ENCODE data around the gene VPS26C. TPM values are rescaled to one million over a fixed set of nuclear protein-coding genes. Genes with fewer than 3 reads are reported as not detected.

VPS26C gene
- polyA plus RNA-seq, 2 of the 4 experiments (the other 2 are of a cell fraction): 24.2 to 29.5 TPM

DNA sequence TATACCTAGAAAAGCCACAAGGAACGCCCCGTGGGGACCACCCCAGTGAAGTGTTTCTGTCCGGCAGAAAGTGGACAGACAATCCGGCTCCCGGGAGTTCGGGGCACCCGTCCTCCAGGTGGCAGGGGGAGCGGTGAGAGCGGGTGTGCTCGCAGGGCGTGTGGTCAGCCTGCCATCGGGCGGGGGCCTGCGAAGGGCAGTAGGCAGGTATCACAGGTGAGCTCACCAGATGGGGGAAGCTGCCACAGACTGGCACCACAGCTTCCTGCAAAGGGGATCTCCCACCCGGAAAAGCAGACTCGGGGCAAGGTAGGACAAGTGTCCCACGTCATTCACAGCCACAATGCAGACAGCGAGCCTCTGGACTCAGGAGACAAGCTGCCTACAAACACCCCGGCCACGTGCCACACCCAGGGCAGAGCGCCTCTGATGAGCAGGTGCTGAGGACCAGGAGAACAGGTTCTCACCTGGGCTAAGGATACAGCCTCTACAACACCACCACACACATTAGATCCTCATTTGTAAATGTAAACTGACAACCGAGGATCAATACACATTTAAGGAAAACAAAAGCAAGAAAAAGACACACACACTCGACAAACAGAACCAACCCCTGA, 36.4 kb downstream of the VPS26C start:
- H3K4me2 ChIP-seq: no peak overlapping the region
- TF ChIP-seq TP53 (CRISPR knock-in tag; IDR thresholded peaks at IDR 0.05) (no peak), EHMT2 (IDR thresholded peaks at IDR 0.05; ENCODE audit: low read depth) (no peak)
- TF ChIP-seq, protein P1, sequence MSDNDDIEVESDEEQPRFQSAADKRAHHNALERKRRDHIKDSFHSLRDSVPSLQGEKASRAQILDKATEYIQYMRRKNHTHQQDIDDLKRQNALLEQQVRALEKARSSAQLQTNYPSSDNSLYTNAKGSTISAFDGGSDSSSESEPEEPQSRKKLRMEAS (IDR thresholded peaks at IDR 0.05): no peak
- no peak overlapping the region for H3K27ac ChIP-seq
- DNase-seq (ENCODE audit: low read depth in 1 of 2, low spot score in 1 of 2) (no peak), ATAC-seq (no peak), FAIRE-seq (no peak)
- CTCF ChIA-PET: interaction anchor here (0.6 to 1.4 kb wide), 3 partner anchors 10 to 1403 kb away, joined by 3 to 7 read pairs (median 3); no protein-coding TSS in a partner anchor
- H3K4me1 ChIP-seq: no peaks in the 10 kb centered on the region
- 85% methylated on average over 19 of the region's 23 CpGs for WGBS (ENCODE audit: missing lambda C conversion rate)
- H3K9me3 ChIP-seq: no peaks in the 10 kb centered on the region
- POLR2A ChIA-PET: no interaction called here
- no peak overlapping the region for H3K4me3 ChIP-seq

DNA sequence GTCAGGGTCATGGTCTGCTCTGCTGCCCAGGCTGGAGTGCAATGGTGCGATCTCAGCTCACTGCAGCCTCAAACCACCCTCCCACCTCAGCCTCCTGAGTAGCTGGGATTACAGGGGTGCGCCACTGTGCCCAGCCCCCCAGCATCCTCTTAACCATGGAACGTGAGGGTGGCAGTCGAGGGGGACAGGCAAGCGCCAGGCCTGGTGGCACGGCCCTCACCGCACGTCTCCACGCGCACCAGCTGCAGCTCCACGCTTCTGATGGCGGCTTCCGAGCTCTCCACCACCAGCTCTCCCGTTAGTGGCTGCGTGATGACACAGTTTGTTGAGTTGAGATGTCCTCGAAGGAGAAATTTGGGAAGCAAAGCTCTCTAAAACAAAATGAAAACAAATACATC, 39.1 kb downstream of the VPS26C start:
- Histone ChIP-seq H3K27ac (no peak overlapping the region), H3K9me3 (no peaks in the 10 kb centered on the region), H3K4me2 (no peak overlapping the region), H3K4me1 (no peaks in the 10 kb centered on the region), H3K4me3 (no peak overlapping the region)
- 96% methylated on average over 6 of the region's 16 CpGs for WGBS (ENCODE audit: missing lambda C conversion rate)
- FAIRE-seq (no peak), ATAC-seq (no peak), DNase-seq (ENCODE audit: low read depth in 1 of 2, low spot score in 1 of 2) (no peak)
- ChIA-PET CTCF (no interaction called here), POLR2A (no interaction called here)
- TF ChIP-seq GATA3 (IDR thresholded peaks at IDR 0.05; ENCODE audit: borderline replicate concordance) (no peak), BHLHE40 (IDR thresholded peaks at IDR 0.05; ENCODE audit: low read depth, low read length) (no peak), TFCP2L1 (CRISPR knock-in tag; IDR thresholded peaks at IDR 0.05) (no peak), HOXB13 (CRISPR knock-in tag; IDR thresholded peaks at IDR 0.05; ENCODE audit: low read depth) (no peak), PHF8 (IDR thresholded peaks at IDR 0.05; ENCODE audit: borderline replicate concordance, low read depth) (no peak), HEYL (CRISPR knock-in tag; IDR thresholded peaks at IDR 0.05) (no peak), CBX8 (IDR thresholded peaks at IDR 0.05) (no peak), CHD4 (IDR thresholded peaks at IDR 0.05; ENCODE audit: borderline replicate concordance) (no peak), KDM1A (IDR thresholded peaks at IDR 0.05; ENCODE audit: low read depth) (no peak), MAZ (IDR thresholded peaks at IDR 0.05; ENCODE audit: borderline replicate concordance, low read depth, low read length) (no peak), NFE2L2 (conservative IDR thresholded peaks at IDR 0.05; ENCODE audit: low read length) (no peak)
- TF ChIP-seq, protein P2, sequence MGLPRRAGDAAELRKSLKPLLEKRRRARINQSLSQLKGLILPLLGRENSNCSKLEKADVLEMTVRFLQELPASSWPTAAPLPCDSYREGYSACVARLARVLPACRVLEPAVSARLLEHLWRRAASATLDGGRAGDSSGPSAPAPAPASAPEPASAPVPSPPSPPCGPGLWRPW (IDR thresholded peaks at IDR 0.05): no peak
- TF ChIP-seq, protein P3, sequence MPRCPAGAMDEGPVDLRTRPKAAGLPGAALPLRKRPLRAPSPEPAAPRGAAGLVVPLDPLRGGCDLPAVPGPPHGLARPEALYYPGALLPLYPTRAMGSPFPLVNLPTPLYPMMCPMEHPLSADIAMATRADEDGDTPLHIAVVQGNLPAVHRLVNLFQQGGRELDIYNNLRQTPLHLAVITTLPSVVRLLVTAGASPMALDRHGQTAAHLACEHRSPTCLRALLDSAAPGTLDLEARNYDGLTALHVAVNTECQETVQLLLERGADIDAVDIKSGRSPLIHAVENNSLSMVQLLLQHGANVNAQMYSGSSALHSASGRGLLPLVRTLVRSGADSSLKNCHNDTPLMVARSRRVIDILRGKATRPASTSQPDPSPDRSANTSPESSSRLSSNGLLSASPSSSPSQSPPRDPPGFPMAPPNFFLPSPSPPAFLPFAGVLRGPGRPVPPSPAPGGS (IDR thresholded peaks at IDR 0.05): no peak
- TF ChIP-seq, protein P4, sequence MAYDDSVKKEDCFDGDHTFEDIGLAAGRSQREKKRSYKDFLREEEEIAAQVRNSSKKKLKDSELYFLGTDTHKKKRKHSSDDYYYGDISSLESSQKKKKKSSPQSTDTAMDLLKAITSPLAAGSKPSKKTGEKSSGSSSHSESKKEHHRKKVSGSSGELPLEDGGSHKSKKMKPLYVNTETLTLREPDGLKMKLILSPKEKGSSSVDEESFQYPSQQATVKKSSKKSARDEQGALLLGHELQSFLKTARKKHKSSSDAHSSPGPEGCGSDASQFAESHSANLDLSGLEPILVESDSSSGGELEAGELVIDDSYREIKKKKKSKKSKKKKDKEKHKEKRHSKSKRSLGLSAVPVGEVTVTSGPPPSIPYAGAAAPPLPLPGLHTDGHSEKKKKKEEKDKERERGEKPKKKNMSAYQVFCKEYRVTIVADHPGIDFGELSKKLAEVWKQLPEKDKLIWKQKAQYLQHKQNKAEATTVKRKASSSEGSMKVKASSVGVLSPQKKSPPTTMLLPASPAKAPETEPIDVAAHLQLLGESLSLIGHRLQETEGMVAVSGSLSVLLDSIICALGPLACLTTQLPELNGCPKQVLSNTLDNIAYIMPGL (CRISPR knock-in tag; IDR thresholded peaks at IDR 0.05; ENCODE audit: borderline replicate concordance): no peak

DNA sequence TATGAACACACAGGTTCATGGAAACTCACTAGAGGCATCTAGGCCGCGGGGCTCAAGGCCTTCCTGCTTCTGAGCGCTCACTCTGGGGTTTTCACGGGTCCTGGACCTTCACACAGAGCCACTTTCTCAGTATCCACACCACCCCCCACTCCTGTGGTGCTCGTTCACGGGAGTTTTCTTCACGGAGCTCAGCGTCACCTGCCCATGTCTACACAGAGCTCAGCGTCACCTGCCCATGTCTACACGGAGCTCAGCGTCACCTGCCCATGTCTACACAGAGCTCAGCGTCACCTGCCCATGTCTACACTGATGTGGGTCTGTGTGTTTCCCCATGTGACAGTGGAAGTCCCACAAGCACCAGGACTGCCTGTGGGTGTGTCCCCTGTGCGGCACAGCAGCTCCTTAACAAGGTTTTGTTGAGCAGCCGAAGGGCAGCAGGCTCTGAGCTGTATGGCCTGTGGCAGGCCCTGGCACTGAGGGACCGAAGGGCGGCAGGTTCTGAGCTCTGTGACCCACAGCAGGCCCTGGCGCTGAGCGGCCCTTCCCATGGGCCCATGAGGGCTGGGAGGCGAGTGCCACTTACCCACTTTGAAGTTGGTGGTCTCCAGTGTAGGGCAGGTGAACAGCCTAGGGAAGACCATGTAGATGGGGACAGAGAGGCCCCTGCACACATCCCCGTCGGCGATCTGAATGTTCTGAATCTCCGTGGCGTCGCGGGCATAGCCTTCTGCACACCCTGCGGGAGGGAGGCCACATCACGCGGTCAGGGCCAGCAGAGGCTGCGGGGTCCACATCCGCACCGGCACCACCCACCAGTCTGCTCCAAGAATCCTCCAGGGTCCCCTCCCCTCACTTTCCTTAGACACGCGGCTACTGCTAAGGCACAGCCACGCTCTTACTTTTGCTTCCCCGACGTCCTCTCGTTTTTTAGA, 39.8 kb downstream of the VPS26C start:
- ChIA-PET POLR2A (no interaction called here), CTCF (no interaction called here)
- Histone ChIP-seq H3K4me1 (no peaks in the 10 kb centered on the region), H3K9me3 (no peaks in the 10 kb centered on the region), H3K4me3 (no peak overlapping the region), H3K27ac (no peak overlapping the region), H3K4me2 (no peak overlapping the region)
- FAIRE-seq: no peak
- no peak for ATAC-seq
- no peak for DNase-seq (ENCODE audit: low read depth in 1 of 2, low spot score in 1 of 2)
- 96% methylated on average over 28 of the region's 38 CpGs for WGBS (ENCODE audit: missing lambda C conversion rate)
- no peak for TF ChIP-seq HEYL (CRISPR knock-in tag; IDR thresholded peaks at IDR 0.05)
- no peak for TF ChIP-seq CEBPB (IDR thresholded peaks at IDR 0.05)
- no peak for TF ChIP-seq POLR2AphosphoS2 (conservative IDR thresholded peaks at IDR 0.05; ENCODE audit: low read length)
- no peak for TF ChIP-seq EHMT2 (IDR thresholded peaks at IDR 0.05; ENCODE audit: low read depth)
- no peak for TF ChIP-seq KDM5A (IDR thresholded peaks at IDR 0.05)
- no peak for TF ChIP-seq CBX8 (IDR thresholded peaks at IDR 0.05)
- no peak for TF ChIP-seq RFX5 (IDR thresholded peaks at IDR 0.05)
- no peak for TF ChIP-seq HOXB13 (CRISPR knock-in tag; IDR thresholded peaks at IDR 0.05; ENCODE audit: low read depth)
- no peak for TF ChIP-seq MYC (IDR thresholded peaks at IDR 0.05; ENCODE audit: borderline replicate concordance, low read length)
- no peak for TF ChIP-seq NPAS2 (CRISPR knock-in tag; IDR thresholded peaks at IDR 0.05; ENCODE audit: borderline replicate concordance)
- no peak for TF ChIP-seq NR3C1 (IDR thresholded peaks at IDR 0.05)
- TF ChIP-seq, protein P5, sequence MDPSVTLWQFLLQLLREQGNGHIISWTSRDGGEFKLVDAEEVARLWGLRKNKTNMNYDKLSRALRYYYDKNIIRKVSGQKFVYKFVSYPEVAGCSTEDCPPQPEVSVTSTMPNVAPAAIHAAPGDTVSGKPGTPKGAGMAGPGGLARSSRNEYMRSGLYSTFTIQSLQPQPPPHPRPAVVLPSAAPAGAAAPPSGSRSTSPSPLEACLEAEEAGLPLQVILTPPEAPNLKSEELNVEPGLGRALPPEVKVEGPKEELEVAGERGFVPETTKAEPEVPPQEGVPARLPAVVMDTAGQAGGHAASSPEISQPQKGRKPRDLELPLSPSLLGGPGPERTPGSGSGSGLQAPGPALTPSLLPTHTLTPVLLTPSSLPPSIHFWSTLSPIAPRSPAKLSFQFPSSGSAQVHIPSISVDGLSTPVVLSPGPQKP (IDR thresholded peaks at IDR 0.05; ENCODE audit: low read depth, low read length): no peak
- TF ChIP-seq, protein P3 (IDR thresholded peaks at IDR 0.05): no peak
- TF ChIP-seq HDAC2 (IDR thresholded peaks at IDR 0.05): no peak
- TF ChIP-seq RARB (CRISPR knock-in tag; IDR thresholded peaks at IDR 0.05): no peak
